Measurements from ENCODE around the gene TRPV4.

Gene TRPV4

DNA sequence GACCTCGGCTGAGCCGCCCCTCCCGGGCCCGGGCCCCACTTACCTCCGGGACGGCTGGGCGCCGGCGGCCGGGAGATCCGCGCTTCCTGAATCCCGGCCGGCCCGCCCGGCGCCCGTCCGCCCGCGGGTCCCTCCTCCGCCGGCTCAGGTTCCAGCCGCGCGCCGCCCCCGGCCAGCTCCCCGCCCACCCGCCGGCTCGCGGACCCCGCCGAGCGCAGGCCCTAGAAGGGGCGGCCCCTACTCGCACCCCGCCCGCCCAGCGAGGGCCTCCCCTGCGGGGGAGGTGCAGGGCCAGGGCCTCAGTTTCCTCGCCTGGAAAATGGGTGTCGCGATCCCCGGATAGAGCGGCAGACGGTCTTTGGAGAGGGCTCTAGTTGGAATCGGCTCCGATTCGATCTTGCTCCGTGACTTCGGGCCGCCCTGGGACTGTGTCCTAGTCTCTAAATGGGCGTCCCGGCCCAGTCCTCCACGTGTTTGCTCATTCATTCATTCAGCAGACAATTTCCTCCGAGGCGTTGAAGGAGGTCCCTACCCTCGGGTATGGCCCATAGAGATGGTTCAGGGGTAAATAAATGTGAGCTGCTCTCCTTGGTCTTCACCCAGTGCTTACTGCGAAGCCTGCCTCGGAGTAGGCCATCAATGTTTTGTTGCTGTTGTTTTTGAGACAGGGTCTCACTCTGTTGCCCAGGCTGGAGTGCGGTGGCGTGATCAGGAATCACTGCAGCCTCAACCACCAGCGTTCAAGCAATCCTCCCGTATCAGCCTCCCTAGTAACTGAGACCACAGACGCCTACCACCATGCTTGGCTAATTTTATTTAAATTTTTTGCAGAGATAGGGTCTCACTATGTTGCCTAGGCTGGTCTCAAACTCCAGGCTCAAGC, at the start of gene TRPV4:
TRPV4 (minus strand) TSS at position 92 of the 883 bp plus-strand sequence. CDS start 18,602 bp downstream, outside the sequence.
- TF ChIP-seq FOXP2 (optimal IDR thresholded peaks at IDR 0.05; ENCODE audit: control extremely low read depth, extremely low read length, insufficient read depth) (no peak), POLR2AphosphoS5 (IDR thresholded peaks at IDR 0.05; ENCODE audit: borderline replicate concordance, low read depth, low read length) (no peak), EZH2 (IDR thresholded peaks at IDR 0.05) (no peak)
- no peak within 1 kb of the TSS for H3K27ac ChIP-seq
- H3K4me3 ChIP-seq, result no peak within 1 kb of the TSS
- no peak for DNase-seq (ENCODE audit: low read depth, low spot score)
- no peaks in the 10 kb centered on the region for H3K9me3 ChIP-seq (ENCODE audit: low read depth, low read length)
- no peaks in the 10 kb centered on the region for H3K36me3 ChIP-seq (ENCODE audit: insufficient read depth, low read length)
- H3K9ac ChIP-seq (ENCODE audit: insufficient read length), result no peak within 1 kb of the TSS

DNA sequence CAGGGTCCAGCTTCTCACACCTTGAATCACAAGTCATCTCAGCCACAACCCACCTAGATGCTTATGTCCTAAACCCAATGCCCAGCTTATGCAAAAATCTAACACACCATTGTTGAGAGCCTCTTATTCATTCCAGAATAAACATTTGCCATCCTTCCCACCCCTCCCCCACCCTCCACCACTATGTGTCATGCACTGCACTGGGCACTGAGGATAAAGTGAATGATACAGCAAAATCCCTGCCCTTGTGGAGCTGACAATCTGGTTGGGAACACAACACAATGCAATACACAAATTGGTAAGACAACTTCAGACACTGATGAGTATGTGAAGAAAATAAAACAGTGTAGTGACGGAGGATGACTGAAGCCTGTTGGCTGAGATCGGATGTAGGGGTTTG, 48.6 kb upstream of the TRPV4 start:
- DNase-seq (ENCODE audit: low read depth, low spot score), result no peak
- H3K9ac ChIP-seq (ENCODE audit: insufficient read length), result no peak overlapping the region
- TF ChIP-seq FOXP2 (optimal IDR thresholded peaks at IDR 0.05; ENCODE audit: control extremely low read depth, extremely low read length, insufficient read depth), result no peak
- TF ChIP-seq POLR2AphosphoS5 (IDR thresholded peaks at IDR 0.05; ENCODE audit: borderline replicate concordance, low read depth, low read length), result no peak
- TF ChIP-seq EZH2 (IDR thresholded peaks at IDR 0.05), result no peak
- H3K9me3 ChIP-seq (ENCODE audit: low read depth, low read length), result no peaks in the 10 kb centered on the region
- no peaks in the 10 kb centered on the region for H3K36me3 ChIP-seq (ENCODE audit: insufficient read depth, low read length)
- no peak overlapping the region for H3K27ac ChIP-seq
- H3K4me3 ChIP-seq, result no peak overlapping the region

DNA sequence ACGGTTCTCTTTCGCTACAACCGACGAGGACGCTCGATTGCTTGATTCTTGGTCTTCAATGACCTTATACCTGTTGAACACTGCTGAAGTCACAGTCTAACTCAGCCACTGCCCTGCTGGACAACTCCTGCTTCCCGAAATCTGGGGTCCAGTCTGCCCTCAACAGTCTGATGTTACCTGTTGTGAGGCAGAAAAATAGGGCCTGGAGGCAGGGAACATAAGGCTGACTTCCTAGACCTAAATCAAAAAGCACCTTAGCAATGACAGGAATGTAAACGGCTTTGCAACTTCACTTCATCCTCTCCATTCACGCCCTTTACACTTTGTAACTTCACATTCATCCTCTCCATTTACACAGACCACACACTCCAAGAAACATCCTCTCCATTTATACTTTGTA, 47.7 kb upstream of the TRPV4 start:
- Histone ChIP-seq H3K36me3 (ENCODE audit: insufficient read depth, low read length) (no peaks in the 10 kb centered on the region), H3K9ac (ENCODE audit: insufficient read length) (no peak overlapping the region), H3K27ac (no peak overlapping the region), H3K4me3 (peak overlapping the region; percentile 76), H3K9me3 (ENCODE audit: low read depth, low read length) (no peaks in the 10 kb centered on the region)
- DNase-seq (ENCODE audit: low read depth, low spot score), result no peak
- TF ChIP-seq FOXP2 (optimal IDR thresholded peaks at IDR 0.05; ENCODE audit: control extremely low read depth, extremely low read length, insufficient read depth) (no peak), POLR2AphosphoS5 (IDR thresholded peaks at IDR 0.05; ENCODE audit: borderline replicate concordance, low read depth, low read length) (no peak), EZH2 (IDR thresholded peaks at IDR 0.05) (no peak)

DNA sequence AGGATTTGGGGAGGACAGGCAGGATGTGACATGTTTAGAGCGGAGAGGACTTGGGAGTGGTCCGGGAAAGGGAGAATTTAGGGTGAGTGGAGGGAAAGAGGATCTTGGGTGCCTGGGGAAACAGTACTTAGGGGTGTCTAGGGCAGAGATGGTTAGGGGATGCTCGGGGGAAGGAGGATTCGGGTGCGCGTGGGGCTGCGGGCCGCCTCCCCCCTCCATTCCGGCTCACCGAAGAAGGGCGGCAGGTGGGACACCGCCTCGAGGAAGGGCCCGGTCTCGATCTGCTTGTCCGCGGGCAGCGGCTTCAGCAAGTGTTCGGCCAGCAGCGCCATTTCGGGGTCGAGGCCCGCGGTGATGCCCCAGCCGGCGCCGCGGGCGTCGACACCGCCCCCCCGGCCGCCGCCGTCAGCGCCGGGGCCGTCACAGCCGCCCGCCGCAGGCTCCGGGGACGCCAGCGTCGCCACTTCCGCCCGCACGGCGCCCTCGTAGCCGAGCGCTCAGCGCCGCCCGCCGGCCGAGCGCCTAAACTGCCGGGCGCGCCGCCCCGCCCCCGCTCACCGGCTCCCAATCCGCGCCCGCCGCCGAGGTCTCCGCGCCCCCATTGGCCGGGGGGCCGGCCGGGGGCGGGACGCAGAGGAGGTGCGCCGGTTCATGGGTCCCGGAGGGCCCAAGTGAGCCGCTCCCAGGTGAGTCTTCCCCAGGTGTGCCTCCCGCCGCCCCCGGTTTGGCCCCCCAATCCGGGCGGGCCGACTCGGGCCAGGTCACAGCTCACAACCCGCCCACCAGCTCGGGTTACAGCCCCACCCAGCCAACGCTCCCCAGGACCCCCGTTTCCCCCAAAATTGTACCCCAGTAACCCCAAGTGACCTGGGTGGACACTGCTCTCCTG, 47.1 kb upstream of the TRPV4 start, which contains the start of gene GLTP:
GLTP (minus strand) TSS at position 499 of the 889 bp plus-strand sequence; CDS start at position 332, 167 bp downstream.
- peak within 1 kb of the TSS; percentile 92 for H3K4me3 ChIP-seq
- DNase-seq (ENCODE audit: low read depth, low spot score), result no peak
- H3K36me3 ChIP-seq (ENCODE audit: insufficient read depth, low read length), result no peaks in the 10 kb centered on the region
- peak within 1 kb of the TSS; percentile 74 for H3K9ac ChIP-seq (ENCODE audit: insufficient read length)
- TF ChIP-seq FOXP2 (optimal IDR thresholded peaks at IDR 0.05; ENCODE audit: control extremely low read depth, extremely low read length, insufficient read depth) (no peak), EZH2 (IDR thresholded peaks at IDR 0.05) (no peak)
- no peaks in the 10 kb centered on the region for H3K9me3 ChIP-seq (ENCODE audit: low read depth, low read length)
- H3K27ac ChIP-seq, result no peak within 1 kb of the TSS

DNA sequence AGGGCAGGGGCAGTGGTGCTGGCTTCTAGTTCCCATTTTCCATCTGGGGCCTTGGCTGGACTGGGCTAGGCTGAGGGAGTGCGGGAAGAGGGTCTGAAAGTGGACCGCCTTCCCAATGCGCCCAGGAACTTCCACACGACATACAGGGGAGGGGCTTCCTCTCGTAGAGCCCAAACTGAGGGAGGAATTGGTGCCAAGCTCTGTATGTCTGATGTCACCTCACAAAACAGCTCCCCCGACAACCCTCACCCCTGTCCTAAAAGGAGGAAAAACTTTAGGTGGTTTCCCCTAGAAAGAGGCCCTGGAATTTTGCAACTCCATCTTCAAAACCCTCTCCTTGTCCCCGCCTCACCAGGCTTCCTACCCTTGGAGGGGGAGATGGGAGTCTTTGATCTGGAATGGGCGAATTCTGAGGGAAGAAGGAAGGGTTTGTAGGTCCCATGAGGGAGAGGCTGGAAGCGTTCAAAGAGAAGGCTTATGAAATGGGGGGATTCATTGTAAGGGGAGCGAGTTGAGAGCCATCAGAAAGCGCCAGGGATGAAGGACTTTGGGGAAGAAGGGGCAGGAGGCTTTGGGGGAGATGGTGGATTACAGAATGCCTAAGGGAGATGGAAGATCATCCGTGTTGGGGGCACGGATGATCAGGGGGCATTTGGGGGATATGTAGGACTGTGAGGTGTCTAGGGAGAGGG, 46.3 kb upstream of the TRPV4 start:
- no peak for TF ChIP-seq POLR2AphosphoS5 (IDR thresholded peaks at IDR 0.05; ENCODE audit: borderline replicate concordance, low read depth, low read length)

DNA sequence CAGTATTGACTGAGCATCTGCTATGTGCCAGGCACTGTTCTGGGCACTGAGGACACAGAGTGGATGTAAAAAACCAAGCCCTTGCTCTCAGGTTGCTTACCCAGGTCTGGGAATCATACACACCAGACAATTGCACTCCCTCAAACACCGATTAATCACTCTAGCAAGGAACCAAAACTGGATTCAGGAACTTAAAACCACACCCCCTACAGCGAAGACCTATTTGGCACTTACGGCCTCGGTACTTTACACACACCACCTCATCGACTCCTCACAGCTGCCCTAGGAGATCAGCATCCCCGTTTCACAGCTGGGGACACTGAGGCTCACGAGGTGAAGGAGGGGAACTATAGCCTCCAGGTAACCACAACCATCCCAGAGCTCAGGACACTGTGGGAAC, 45.6 kb upstream of the TRPV4 start:
- Histone ChIP-seq H3K4me3 (peak overlapping the region; percentile 92; the same call in 1 of the 2 replicates), H3K9ac (ENCODE audit: insufficient read length) (no peak overlapping the region), H3K27ac (no peak overlapping the region), H3K9me3 (ENCODE audit: low read depth, low read length) (no peaks in the 10 kb centered on the region), H3K36me3 (ENCODE audit: insufficient read depth, low read length) (no peaks in the 10 kb centered on the region)
- TF ChIP-seq FOXP2 (optimal IDR thresholded peaks at IDR 0.05; ENCODE audit: control extremely low read depth, extremely low read length, insufficient read depth) (no peak), POLR2AphosphoS5 (IDR thresholded peaks at IDR 0.05; ENCODE audit: borderline replicate concordance, low read depth, low read length) (no peak), EZH2 (IDR thresholded peaks at IDR 0.05) (no peak)
- DNase-seq (ENCODE audit: low read depth, low spot score), result no peak

More for the DNA sequence above, 46.3 kb upstream of the TRPV4 start:
- no peaks in the 10 kb centered on the region for H3K9me3 ChIP-seq (ENCODE audit: low read depth, low read length)
- no peak for DNase-seq (ENCODE audit: low read depth, low spot score)
- no peak overlapping the region for H3K27ac ChIP-seq
- H3K4me3 ChIP-seq, result peak overlapping the region; percentile 92
- no peaks in the 10 kb centered on the region for H3K36me3 ChIP-seq (ENCODE audit: insufficient read depth, low read length)
- H3K9ac ChIP-seq (ENCODE audit: insufficient read length), result peak overlapping the region; percentile 74

DNA sequence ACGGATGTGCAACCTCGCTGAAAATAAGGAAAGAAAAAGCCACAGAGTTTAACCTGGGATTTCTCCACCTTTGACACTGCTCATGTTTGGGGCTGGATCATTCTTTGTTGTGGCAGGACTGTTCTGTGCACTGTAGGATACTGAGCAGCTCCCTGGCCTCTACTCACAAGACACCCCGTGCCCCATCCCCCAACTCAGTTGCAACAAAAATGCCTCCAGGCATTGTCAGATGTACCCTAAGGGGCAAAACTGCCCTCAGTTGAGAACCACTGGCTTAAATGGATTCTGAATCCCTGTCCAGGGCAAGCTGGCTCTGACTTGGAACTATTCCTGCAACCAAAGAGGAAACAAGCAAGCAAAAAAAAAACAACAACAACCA, 45.0 kb upstream of the TRPV4 start:
- H3K27ac ChIP-seq, result no peak overlapping the region
- H3K4me3 ChIP-seq, result no peak overlapping the region

More for the DNA sequence above, 45.0 kb upstream of the TRPV4 start:
- no peak for TF ChIP-seq FOXP2 (optimal IDR thresholded peaks at IDR 0.05; ENCODE audit: control extremely low read depth, extremely low read length, insufficient read depth)
- no peak for TF ChIP-seq EZH2 (IDR thresholded peaks at IDR 0.05)
- no peak for TF ChIP-seq POLR2AphosphoS5 (IDR thresholded peaks at IDR 0.05; ENCODE audit: borderline replicate concordance, low read depth, low read length)
- H3K9ac ChIP-seq (ENCODE audit: insufficient read length), result no peak overlapping the region
- no peak for DNase-seq (ENCODE audit: low read depth, low spot score)
- H3K36me3 ChIP-seq (ENCODE audit: insufficient read depth, low read length), result no peaks in the 10 kb centered on the region
- H3K9me3 ChIP-seq (ENCODE audit: low read depth, low read length), result no peaks in the 10 kb centered on the region

Data from SK-N-MC (cell line).